ENCODE measurements around the gene UNC13C.

Gene UNC13C

DNA sequence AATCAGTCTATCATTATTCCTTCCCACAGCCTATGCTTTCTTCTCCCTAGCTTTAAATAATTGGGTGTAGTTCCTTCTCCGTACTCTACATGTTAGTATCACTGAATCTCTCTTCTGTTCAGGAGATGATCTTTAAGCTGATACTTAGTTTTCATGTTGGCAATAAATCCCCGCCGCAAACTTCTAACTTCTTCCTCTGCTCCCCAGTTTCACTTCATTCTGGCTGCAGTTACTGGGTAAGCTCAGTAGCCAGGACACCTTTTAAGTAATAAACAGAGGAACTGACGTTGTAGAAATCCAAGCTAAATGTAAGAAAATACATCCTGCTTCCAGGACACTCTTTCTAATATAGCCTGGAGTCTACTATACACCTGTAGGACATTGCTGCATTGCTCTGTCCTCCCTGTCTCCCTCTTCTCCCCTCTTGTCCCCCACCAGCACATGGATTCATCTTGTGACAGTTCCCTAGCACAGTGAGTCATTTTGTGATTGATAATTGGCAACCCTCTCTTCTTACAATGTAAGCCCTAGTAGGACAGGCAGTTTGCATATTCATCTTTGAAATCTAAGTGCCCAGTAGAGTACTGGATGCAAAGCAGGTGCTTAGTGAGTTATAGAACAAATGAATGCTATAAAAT is 598.2 kb downstream of the UNC13C start:
- H3K79me1 ChIP-seq (ENCODE audit: low read length) = no peaks in the 10 kb centered on the region
- no peak overlapping the region for H3K27ac ChIP-seq (ENCODE audit: low read depth, low read length)
- no peak overlapping the region for H4K8ac ChIP-seq (ENCODE audit: low read depth, low read length)
- H3K18ac ChIP-seq (ENCODE audit: low read length) = no peak overlapping the region
- no peak overlapping the region for H3K4me3 ChIP-seq (ENCODE audit: low read length)
- H3K79me2 ChIP-seq (ENCODE audit: control insufficient read depth, insufficient read depth, low read length) = no peaks in the 10 kb centered on the region
- H3K23ac ChIP-seq (ENCODE audit: low read length) = no peak overlapping the region
- no peaks in the 10 kb centered on the region for H3K4me1 ChIP-seq (ENCODE audit: control insufficient read depth, low read depth, low read length)
- H2BK5ac ChIP-seq (ENCODE audit: low read length) = no peak overlapping the region
- no peak for DNase-seq
- H2BK120ac ChIP-seq (ENCODE audit: low read depth, low read length) = no peak overlapping the region
- no peak overlapping the region for H3K9ac ChIP-seq (ENCODE audit: low read length)
- no peak overlapping the region for H3K4ac ChIP-seq (ENCODE audit: low read depth, low read length)
- no peaks in the 10 kb centered on the region for H3K27me3 ChIP-seq (ENCODE audit: insufficient read depth, low read length, poor library complexity)
- H4K5ac ChIP-seq (ENCODE audit: low read length) = no peak overlapping the region
- H3K4me2 ChIP-seq (ENCODE audit: low read length) = no peak overlapping the region
- no peaks in the 10 kb centered on the region for H3K36me3 ChIP-seq (ENCODE audit: control insufficient read depth, insufficient read depth, low read length)
- H2BK15ac ChIP-seq (replicated peaks; ENCODE audit: low read depth) = no peak overlapping the region
- no CpG with 5 or more reads among the region's 4 CpGs for WGBS (ENCODE audit: extremely low coverage, insufficient coverage, low lambda C conversion rate)
- no peak overlapping the region for H3K56ac ChIP-seq (ENCODE audit: low read length)
- no peak overlapping the region for H2AK5ac ChIP-seq (ENCODE audit: low read length)

DNA sequence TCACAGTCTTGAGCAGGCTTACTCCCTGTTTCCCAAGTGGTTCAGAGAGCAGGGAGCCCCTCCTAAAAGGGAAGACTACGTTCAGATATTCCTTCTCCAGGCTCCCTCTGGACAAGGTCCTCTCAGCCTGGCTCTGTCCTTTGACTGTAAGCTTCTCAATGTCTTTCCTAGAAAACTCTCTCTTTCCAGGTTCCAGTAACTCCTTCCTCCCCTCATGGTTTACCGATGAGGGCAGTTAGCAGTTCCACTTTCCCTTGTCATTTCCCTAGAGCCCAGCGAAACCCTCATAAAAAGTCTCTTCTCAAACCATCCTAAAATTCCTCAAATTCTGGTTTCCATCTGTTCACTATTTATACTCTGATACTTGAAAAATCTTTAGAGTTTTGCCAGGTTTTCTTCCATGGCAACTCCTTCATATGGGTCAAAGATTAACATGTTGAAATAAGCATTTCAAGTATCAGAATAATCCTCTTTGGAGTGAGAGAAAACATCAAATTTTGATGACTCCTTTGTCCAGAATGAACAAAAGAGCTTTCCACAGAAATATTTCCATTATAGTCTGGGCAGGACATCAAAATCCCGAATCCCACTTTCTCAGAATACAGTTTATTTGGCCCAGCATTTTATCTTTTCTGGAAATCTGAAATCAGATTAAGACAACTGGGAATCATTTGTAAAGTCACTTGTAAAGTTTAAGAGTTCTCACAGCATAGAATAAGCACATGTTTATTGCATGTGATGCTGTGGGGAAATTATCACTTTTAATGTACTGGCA is 599.4 kb downstream of the UNC13C start:
- Histone ChIP-seq H3K79me2 (ENCODE audit: control insufficient read depth, insufficient read depth, low read length) (no peaks in the 10 kb centered on the region), H2BK5ac (ENCODE audit: low read length) (no peak overlapping the region), H3K56ac (ENCODE audit: low read length) (no peak overlapping the region), H3K79me1 (ENCODE audit: low read length) (no peaks in the 10 kb centered on the region), H2AK5ac (ENCODE audit: low read length) (no peak overlapping the region), H2BK120ac (ENCODE audit: low read depth, low read length) (no peak overlapping the region), H3K27me3 (ENCODE audit: insufficient read depth, low read length, poor library complexity) (no peaks in the 10 kb centered on the region), H4K5ac (ENCODE audit: low read length) (no peak overlapping the region), H3K23ac (ENCODE audit: low read length) (no peak overlapping the region), H4K8ac (ENCODE audit: low read depth, low read length) (no peak overlapping the region), H3K4me2 (ENCODE audit: low read length) (no peak overlapping the region), H3K36me3 (ENCODE audit: control insufficient read depth, insufficient read depth, low read length) (no peaks in the 10 kb centered on the region), H2BK15ac (replicated peaks; ENCODE audit: low read depth) (no peak overlapping the region), H3K4me1 (ENCODE audit: control insufficient read depth, low read depth, low read length) (no peaks in the 10 kb centered on the region), H3K9ac (ENCODE audit: low read length) (no peak overlapping the region), H3K4ac (ENCODE audit: low read depth, low read length) (no peak overlapping the region), H3K27ac (ENCODE audit: low read depth, low read length) (no peak overlapping the region), H3K4me3 (ENCODE audit: low read length) (no peak overlapping the region), H3K18ac (ENCODE audit: low read length) (no peak overlapping the region)
- no peak for DNase-seq
- no CpG with 5 or more reads among the region's 4 CpGs for WGBS (ENCODE audit: extremely low coverage, insufficient coverage, low lambda C conversion rate)

DNA sequence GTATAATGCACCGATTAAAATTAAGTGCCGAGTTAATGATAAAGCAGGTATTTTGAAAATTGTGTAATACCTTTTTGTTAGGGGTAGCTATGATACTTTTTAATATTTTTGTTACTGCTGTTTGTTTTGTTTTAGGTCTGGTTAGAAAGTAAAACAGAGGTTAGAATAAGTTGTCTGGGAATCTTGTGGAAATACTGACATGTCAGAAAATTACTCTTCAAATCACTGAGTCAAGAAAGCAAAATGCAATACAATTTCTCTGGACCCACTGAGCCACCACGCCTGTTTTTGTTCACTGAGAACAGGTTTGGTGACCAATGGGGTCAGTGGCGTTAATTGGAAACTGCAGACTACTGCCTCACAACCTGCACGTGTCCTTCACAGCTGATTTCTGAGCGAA is 601.6 kb downstream of the UNC13C start:
- H3K23ac ChIP-seq (ENCODE audit: low read length) = no peak overlapping the region
- WGBS (ENCODE audit: extremely low coverage, insufficient coverage, low lambda C conversion rate) = no CpG with 5 or more reads among the region's 6 CpGs
- no peak overlapping the region for H4K8ac ChIP-seq (ENCODE audit: low read depth, low read length)
- no peak overlapping the region for H2BK5ac ChIP-seq (ENCODE audit: low read length)
- H3K27me3 ChIP-seq (ENCODE audit: insufficient read depth, low read length, poor library complexity) = no peaks in the 10 kb centered on the region
- no peak overlapping the region for H2BK120ac ChIP-seq (ENCODE audit: low read depth, low read length)
- no peak overlapping the region for H4K5ac ChIP-seq (ENCODE audit: low read length)
- H3K4ac ChIP-seq (ENCODE audit: low read depth, low read length) = no peak overlapping the region
- no peaks in the 10 kb centered on the region for H3K79me2 ChIP-seq (ENCODE audit: control insufficient read depth, insufficient read depth, low read length)
- H3K36me3 ChIP-seq (ENCODE audit: control insufficient read depth, insufficient read depth, low read length) = no peaks in the 10 kb centered on the region
- H3K27ac ChIP-seq (ENCODE audit: low read depth, low read length) = no peak overlapping the region
- no peak overlapping the region for H2AK5ac ChIP-seq (ENCODE audit: low read length)
- H3K9ac ChIP-seq (ENCODE audit: low read length) = no peak overlapping the region
- H3K4me3 ChIP-seq (ENCODE audit: low read length) = no peak overlapping the region
- H3K18ac ChIP-seq (ENCODE audit: low read length) = no peak overlapping the region
- H3K79me1 ChIP-seq (ENCODE audit: low read length) = no peaks in the 10 kb centered on the region
- H2BK15ac ChIP-seq (replicated peaks; ENCODE audit: low read depth) = no peak overlapping the region
- no peak for DNase-seq
- no peak overlapping the region for H3K56ac ChIP-seq (ENCODE audit: low read length)
- no peak overlapping the region for H3K4me2 ChIP-seq (ENCODE audit: low read length)
- H3K4me1 ChIP-seq (ENCODE audit: control insufficient read depth, low read depth, low read length) = no peaks in the 10 kb centered on the region

DNA sequence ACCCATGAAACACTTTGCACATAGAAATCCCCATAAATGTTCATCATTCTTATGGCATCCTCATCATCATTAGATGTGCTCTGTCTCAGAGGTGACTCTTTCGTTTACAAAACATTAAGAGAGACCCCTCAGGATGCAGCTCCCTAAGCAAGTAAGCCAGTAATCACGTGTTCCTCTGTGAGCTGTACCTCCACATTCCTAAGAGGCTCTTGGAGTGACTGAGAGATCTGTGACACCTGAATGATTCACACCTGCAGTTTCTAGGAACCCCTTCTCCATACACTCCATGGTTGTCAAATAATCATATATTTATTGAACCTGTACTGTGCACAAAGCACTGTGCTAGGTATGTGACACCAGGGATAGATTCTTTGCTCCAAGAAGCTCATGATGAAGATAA is 602.4 kb downstream of the UNC13C start:
- WGBS (ENCODE audit: extremely low coverage, insufficient coverage, low lambda C conversion rate) = no CpG with 5 or more reads among the region's 2 CpGs
- Histone ChIP-seq H3K56ac (ENCODE audit: low read length) (no peak overlapping the region), H4K8ac (ENCODE audit: low read depth, low read length) (no peak overlapping the region), H3K79me1 (ENCODE audit: low read length) (no peaks in the 10 kb centered on the region), H3K9ac (ENCODE audit: low read length) (no peak overlapping the region), H3K27ac (ENCODE audit: low read depth, low read length) (no peak overlapping the region), H3K23ac (ENCODE audit: low read length) (no peak overlapping the region), H3K36me3 (ENCODE audit: control insufficient read depth, insufficient read depth, low read length) (no peaks in the 10 kb centered on the region), H4K5ac (ENCODE audit: low read length) (no peak overlapping the region), H3K4ac (ENCODE audit: low read depth, low read length) (no peak overlapping the region), H2BK120ac (ENCODE audit: low read depth, low read length) (no peak overlapping the region), H2BK15ac (replicated peaks; ENCODE audit: low read depth) (no peak overlapping the region), H2BK5ac (ENCODE audit: low read length) (no peak overlapping the region), H2AK5ac (ENCODE audit: low read length) (no peak overlapping the region), H3K4me3 (ENCODE audit: low read length) (no peak overlapping the region), H3K4me1 (ENCODE audit: control insufficient read depth, low read depth, low read length) (no peaks in the 10 kb centered on the region), H3K4me2 (ENCODE audit: low read length) (no peak overlapping the region), H3K79me2 (ENCODE audit: control insufficient read depth, insufficient read depth, low read length) (no peaks in the 10 kb centered on the region), H3K27me3 (ENCODE audit: insufficient read depth, low read length, poor library complexity) (no peaks in the 10 kb centered on the region), H3K18ac (ENCODE audit: low read length) (no peak overlapping the region)
- peak; percentile 40 for DNase-seq

DNA sequence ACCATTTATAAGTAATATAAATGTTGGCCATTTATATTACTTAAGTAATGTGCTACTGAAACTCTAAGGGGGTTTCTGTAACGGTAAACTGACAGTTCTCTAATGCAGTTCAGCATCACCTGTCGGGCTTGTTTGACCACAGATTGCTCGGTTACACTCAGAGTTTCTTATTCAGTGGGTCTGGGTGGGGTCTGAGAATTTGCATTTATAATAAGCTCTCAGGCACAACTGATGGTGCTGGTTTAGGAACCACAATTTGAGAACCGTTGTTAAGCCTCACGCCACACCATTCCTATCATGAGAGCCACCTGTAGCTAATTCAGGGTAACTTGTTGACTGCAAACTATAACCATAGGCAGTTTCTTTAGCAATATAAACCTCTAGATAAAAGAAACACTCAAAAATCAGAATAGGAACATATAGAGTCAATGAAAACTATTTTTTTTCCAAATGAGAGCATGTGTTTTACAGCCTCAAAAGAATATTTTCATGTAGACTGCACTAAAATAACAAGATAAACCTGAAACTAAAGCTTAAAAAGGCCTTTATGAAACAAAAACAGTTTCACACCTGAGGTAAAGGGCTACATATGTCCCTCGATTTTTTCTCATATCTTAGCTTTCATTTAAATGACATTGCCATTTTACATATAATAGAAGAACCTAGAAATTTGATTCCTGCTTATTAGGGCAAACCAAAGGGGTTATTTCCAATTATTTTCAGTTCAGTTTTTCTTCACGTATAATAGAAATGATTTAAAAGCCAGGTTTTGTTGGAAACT is 604.8 kb downstream of the UNC13C start:
- Histone ChIP-seq H3K79me2 (ENCODE audit: control insufficient read depth, insufficient read depth, low read length) (no peaks in the 10 kb centered on the region), H3K56ac (ENCODE audit: low read length) (no peak overlapping the region), H3K27ac (ENCODE audit: low read depth, low read length) (no peak overlapping the region), H3K4me3 (ENCODE audit: low read length) (no peak overlapping the region), H3K23ac (ENCODE audit: low read length) (no peak overlapping the region), H3K9ac (ENCODE audit: low read length) (no peak overlapping the region), H2BK5ac (ENCODE audit: low read length) (no peak overlapping the region), H3K4ac (ENCODE audit: low read depth, low read length) (no peak overlapping the region), H3K36me3 (ENCODE audit: control insufficient read depth, insufficient read depth, low read length) (no peaks in the 10 kb centered on the region), H3K27me3 (ENCODE audit: insufficient read depth, low read length, poor library complexity) (no peaks in the 10 kb centered on the region), H3K4me2 (ENCODE audit: low read length) (no peak overlapping the region), H2AK5ac (ENCODE audit: low read length) (no peak overlapping the region), H2BK120ac (ENCODE audit: low read depth, low read length) (no peak overlapping the region), H4K8ac (ENCODE audit: low read depth, low read length) (no peak overlapping the region), H3K4me1 (ENCODE audit: control insufficient read depth, low read depth, low read length) (no peaks in the 10 kb centered on the region), H4K5ac (ENCODE audit: low read length) (no peak overlapping the region), H3K18ac (ENCODE audit: low read length) (no peak overlapping the region), H2BK15ac (replicated peaks; ENCODE audit: low read depth) (no peak overlapping the region), H3K79me1 (ENCODE audit: low read length) (no peaks in the 10 kb centered on the region)
- DNase-seq = no peak
- WGBS (ENCODE audit: extremely low coverage, insufficient coverage, low lambda C conversion rate) = no CpG with 5 or more reads among the region's 7 CpGs
